ENCODE measurements around the gene RGS16. TPM values are rescaled to one million over a fixed set of nuclear protein-coding genes. Genes with fewer than 3 reads are reported as not detected.

RGS16 gene
- total RNA-seq, 4 donors from 2014 or later = 0.40 TPM; not detected in 3

DNA sequence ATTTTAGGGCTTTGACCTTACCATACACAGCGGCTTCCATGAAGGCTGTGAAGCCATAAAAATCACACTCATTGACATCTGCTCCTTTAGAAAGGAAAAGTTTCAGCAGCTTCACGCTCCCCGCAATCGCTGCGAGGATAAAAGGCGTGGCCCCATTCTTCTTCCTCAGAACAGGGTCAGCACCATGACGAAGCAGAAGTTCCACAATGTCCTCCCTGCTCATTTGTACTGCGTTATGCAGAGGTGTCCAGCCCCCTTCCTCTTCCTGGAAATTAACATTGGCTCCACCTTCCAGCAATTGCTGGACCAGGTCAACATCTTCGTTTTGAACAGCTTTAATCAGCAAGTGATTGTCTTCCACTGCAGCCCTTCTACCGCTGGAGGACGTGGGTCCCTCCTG, 17.8 kb downstream of the RGS16 start:
- no peak overlapping the region for H3K4me3 ChIP-seq
- H3K4me1 ChIP-seq = peaks cover 0 to 13% (median 1%) of the 10 kb centered on the region in 4 donors
- TF ChIP-seq, protein P1, sequence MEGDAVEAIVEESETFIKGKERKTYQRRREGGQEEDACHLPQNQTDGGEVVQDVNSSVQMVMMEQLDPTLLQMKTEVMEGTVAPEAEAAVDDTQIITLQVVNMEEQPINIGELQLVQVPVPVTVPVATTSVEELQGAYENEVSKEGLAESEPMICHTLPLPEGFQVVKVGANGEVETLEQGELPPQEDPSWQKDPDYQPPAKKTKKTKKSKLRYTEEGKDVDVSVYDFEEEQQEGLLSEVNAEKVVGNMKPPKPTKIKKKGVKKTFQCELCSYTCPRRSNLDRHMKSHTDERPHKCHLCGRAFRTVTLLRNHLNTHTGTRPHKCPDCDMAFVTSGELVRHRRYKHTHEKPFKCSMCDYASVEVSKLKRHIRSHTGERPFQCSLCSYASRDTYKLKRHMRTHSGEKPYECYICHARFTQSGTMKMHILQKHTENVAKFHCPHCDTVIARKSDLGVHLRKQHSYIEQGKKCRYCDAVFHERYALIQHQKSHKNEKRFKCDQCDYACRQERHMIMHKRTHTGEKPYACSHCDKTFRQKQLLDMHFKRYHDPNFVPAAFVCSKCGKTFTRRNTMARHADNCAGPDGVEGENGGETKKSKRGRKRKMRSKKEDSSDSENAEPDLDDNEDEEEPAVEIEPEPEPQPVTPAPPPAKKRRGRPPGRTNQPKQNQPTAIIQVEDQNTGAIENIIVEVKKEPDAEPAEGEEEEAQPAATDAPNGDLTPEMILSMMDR (IDR thresholded peaks at IDR 0.05) = no peak
- TF ChIP-seq POLR2A (IDR thresholded peaks at IDR 0.05) = no peak
- H3K27me3 ChIP-seq = no peaks in the 10 kb centered on the region
- no peak overlapping the region for H3K27ac ChIP-seq
- H3K36me3 ChIP-seq = peaks cover 0 to 19% (median 0%) of the 10 kb centered on the region in 3 donors
- no peaks in the 10 kb centered on the region for H3K9me3 ChIP-seq
- no peak for DNase-seq

DNA sequence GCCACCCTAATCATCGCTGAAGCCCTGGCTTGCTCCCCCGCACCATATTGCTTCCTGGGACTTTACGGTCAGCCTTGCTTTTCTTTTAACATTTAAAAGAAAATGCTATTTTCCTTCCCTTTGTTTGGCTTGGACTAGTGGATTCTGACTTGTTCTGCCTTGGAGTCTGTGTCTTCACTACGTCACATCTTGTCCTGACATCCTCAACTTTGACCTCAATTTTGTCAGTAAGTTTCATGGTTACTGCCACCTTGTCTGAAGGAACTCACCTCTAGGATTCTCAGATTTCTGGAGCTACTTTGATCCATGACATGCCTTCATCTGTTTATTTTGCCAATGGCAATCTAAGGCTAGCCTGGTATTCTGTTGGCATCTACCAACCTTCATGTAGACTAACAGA, 19.4 kb downstream of the RGS16 start:
- H3K4me1 ChIP-seq = peaks cover 0 to 13% (median 1%) of the 10 kb centered on the region in 4 donors

DNA sequence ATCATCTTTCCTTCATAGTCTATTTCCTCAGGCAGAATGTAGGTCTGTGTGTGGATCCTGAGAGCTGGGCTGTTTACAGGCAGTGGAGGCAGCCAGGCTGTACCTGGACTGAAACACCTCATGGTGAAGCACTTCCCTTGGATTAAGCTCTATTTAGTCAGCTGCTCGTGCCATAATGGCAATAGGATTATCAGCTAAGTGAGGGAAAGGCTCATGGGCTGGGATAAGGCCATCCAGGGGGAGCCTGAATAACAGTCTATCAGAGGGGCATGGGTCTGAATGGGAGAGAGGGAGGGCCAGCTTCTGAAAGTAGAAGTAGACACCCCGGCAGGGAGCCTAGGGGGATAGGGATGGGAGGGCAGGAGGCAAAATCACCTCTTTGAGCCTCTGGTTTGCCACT, 23.5 kb downstream of the RGS16 start:
- peaks cover 0 to 58% (median 0%) of the 10 kb centered on the region in 3 donors for H3K36me3 ChIP-seq
- no peaks in the 10 kb centered on the region for H3K27me3 ChIP-seq
- H3K27ac ChIP-seq = no peak overlapping the region
- no peak overlapping the region for H3K4me3 ChIP-seq
- TF ChIP-seq, protein P1 (IDR thresholded peaks at IDR 0.05) = no peak
- TF ChIP-seq POLR2A (IDR thresholded peaks at IDR 0.05) = no peak
- H3K4me1 ChIP-seq = peaks cover 0 to 9% (median 1%) of the 10 kb centered on the region in 4 donors
- H3K9me3 ChIP-seq = no peaks in the 10 kb centered on the region
- DNase-seq = no peak

More for the DNA sequence above, 19.4 kb downstream of the RGS16 start:
- H3K4me3 ChIP-seq = no peak overlapping the region
- no peaks in the 10 kb centered on the region for H3K9me3 ChIP-seq
- no peak for TF ChIP-seq POLR2A (IDR thresholded peaks at IDR 0.05)
- TF ChIP-seq, protein P1 (IDR thresholded peaks at IDR 0.05) = no peak
- no peaks in the 10 kb centered on the region for H3K27me3 ChIP-seq
- no peak overlapping the region for H3K27ac ChIP-seq
- no peak for DNase-seq
- peaks cover 0 to 33% (median 0%) of the 10 kb centered on the region in 3 donors for H3K36me3 ChIP-seq

DNA sequence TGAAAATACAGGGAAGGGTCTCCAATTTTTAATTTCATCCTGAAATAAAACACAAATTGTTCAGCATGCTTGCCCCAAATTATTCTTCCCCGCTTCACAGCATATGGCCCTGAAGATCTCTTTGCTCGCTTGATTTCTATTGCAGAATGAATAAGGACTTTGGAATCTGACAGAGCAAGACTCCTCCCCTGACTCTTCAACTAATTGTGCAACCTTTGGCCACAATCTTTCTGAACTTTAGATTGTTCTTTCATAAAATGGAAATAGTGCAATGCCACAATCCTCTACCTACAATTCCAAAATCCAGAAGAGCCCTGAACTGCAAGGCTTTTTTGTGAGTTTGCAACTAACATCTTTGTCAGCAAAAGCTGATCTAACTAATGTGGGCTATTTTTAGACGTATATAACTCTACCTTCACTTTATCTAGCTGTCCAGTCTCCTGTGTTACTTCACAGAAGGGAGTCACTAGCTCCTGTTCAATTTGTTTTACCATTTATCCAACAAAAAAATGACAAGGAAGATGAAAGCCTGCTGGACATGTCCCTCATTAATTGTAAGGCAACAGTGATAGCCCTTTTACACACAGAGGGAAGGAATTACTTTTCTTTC, 28.5 kb downstream of the RGS16 start:
- Histone ChIP-seq H3K4me1 (no peaks in the 10 kb centered on the region), H3K27ac (no peak overlapping the region), H3K36me3 (peaks cover 0 to 56% (median 0%) of the 10 kb centered on the region in 3 donors), H3K27me3 (no peaks in the 10 kb centered on the region), H3K4me3 (no peak overlapping the region), H3K9me3 (no peaks in the 10 kb centered on the region)
- DNase-seq = no peak
- TF ChIP-seq, protein P1 (IDR thresholded peaks at IDR 0.05) = no peak
- no peak for TF ChIP-seq POLR2A (IDR thresholded peaks at IDR 0.05)

DNA sequence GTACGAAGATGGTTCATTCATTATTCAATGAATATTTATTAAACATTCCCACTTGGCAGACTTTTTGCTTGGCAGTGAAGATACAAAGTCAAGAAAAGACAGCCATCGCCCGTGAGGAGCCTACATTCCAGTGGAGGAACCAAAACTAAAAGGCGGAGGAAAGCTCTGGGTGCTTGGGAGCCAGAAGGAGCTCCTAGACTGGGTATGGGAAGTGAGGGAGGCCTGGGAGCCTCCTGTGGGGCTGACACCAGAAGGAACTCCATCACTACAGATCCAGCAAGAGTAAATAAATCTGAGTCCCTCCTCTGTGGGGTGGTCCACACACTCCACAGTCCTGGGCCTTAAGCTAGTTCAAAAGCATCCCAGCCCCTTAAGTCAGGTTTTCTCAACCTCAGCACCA, 30.0 kb downstream of the RGS16 start:
- TF ChIP-seq POLR2A (IDR thresholded peaks at IDR 0.05) = no peak
- TF ChIP-seq, protein P1 (IDR thresholded peaks at IDR 0.05) = no peak
- DNase-seq = no peak
- Histone ChIP-seq H3K4me1 (no peaks in the 10 kb centered on the region), H3K36me3 (peaks cover 0 to 42% (median 0%) of the 10 kb centered on the region in 3 donors), H3K27me3 (no peaks in the 10 kb centered on the region), H3K4me3 (no peak overlapping the region), H3K27ac (no peak overlapping the region), H3K9me3 (no peaks in the 10 kb centered on the region)

Data from Peyer's patch (tissue), 4 donors.